ENCODE results near the gene ERICH6B. TPM values are rescaled to one million over a fixed set of nuclear protein-coding genes. Genes with fewer than 3 reads are reported as not detected.
A peak's percentile ranks its signal among the peaks of the same experiment; 100 is the strongest.

ERICH6B gene
- total and polyA plus RNA-seq, 2 experiments from 2014 or later: 0.98 TPM; not detected in 1

DNA sequence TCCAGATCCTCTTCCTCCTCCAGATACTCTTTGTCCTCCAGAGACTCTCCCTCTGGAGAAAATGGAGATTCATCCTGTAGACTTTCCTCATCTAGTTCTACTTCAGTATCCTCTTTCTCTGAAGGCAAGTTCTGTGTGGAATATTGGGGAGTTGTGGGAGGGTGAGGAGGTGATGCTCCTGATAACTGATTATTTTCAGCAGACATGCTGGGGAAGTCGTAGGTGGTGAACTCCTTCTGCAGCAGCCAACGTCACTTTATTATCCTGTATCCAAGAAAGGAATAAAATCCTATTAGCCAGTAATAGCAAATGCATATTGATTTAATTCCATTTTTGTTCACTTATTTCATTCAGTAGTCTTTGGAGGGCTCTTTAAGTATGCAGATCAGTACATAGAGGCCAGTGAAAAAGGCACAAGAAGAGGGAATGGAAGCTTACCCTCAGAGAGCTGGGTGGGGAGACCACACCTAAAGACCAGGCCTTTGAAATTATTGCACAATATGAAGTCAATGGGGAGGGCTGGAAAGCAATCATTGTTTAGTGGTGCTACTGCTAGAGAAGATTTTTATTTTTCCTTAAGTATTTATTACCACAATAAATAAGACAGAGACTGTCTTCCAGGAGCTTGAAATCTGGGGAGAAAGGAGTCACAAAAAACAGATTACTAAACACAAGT, 18.6 kb downstream of the ERICH6B start:
- no peaks in the 10 kb centered on the region for H3K36me3 ChIP-seq
- no peak overlapping the region for H3K4me3 ChIP-seq
- H3K27me3 ChIP-seq: peaks cover 15% of the 10 kb centered on the region
- no peak overlapping the region for H3K27ac ChIP-seq
- no peaks in the 10 kb centered on the region for H3K9me3 ChIP-seq (ENCODE audit: low read depth)
- no peak for DNase-seq (ENCODE audit: low read depth in 1 of 2, low spot score in 1 of 2)
- no peaks in the 10 kb centered on the region for H3K4me1 ChIP-seq (ENCODE audit: low read depth)
- TF ChIP-seq, protein P1, sequence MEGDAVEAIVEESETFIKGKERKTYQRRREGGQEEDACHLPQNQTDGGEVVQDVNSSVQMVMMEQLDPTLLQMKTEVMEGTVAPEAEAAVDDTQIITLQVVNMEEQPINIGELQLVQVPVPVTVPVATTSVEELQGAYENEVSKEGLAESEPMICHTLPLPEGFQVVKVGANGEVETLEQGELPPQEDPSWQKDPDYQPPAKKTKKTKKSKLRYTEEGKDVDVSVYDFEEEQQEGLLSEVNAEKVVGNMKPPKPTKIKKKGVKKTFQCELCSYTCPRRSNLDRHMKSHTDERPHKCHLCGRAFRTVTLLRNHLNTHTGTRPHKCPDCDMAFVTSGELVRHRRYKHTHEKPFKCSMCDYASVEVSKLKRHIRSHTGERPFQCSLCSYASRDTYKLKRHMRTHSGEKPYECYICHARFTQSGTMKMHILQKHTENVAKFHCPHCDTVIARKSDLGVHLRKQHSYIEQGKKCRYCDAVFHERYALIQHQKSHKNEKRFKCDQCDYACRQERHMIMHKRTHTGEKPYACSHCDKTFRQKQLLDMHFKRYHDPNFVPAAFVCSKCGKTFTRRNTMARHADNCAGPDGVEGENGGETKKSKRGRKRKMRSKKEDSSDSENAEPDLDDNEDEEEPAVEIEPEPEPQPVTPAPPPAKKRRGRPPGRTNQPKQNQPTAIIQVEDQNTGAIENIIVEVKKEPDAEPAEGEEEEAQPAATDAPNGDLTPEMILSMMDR (IDR thresholded peaks at IDR 0.05; ENCODE audit: low read depth, low read length): no peak

DNA sequence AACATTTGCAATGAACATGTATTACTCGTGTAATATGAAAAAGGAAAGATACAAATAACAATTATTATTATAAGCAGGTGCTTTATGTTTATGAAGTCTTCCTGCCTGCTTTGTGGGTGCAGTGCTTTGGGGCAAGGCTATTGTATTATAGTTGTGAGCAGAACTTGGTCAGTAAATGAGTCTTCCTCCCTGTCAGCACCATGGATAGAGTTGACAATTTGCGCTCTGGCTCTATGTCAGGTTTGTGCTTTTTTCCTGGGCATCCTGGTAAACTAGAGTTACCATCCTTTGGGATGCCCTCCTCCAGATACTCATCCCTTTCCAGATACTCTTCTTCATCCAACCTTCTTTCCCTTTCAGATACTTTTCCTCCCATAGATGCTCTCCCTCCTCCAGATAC, 19.6 kb downstream of the ERICH6B start:
- Histone ChIP-seq H3K9me3 (ENCODE audit: low read depth) (no peaks in the 10 kb centered on the region), H3K4me1 (ENCODE audit: low read depth) (no peaks in the 10 kb centered on the region), H3K27me3 (peaks cover 15% of the 10 kb centered on the region), H3K4me3 (no peak overlapping the region), H3K36me3 (no peaks in the 10 kb centered on the region), H3K27ac (no peak overlapping the region)
- DNase-seq (ENCODE audit: low read depth in 1 of 2, low spot score in 1 of 2): peak; percentile 14 to 44
- TF ChIP-seq, protein P1 (IDR thresholded peaks at IDR 0.05; ENCODE audit: low read depth, low read length): no peak

DNA sequence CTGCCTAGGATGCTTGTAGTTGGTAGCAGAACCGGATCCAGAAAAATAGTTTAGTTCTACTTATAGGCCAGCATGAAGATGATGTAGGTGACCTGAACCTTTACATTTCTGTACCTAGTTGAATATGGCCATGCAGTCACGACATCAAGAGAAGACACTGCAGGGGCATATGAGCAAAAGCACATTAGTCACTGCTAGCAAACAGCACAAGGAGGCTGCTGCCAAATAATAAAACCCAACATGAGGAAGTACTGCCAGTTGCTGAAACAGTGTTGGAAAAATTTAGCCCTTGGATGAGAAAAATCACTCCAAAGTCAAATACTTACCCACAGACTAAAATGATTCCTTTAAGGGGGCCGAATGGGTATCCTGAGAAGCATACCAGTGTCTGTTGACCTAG, 20.8 kb downstream of the ERICH6B start:
- H3K4me1 ChIP-seq (ENCODE audit: low read depth): no peaks in the 10 kb centered on the region
- H3K27me3 ChIP-seq: peaks cover 12% of the 10 kb centered on the region
- DNase-seq (ENCODE audit: low read depth in 1 of 2, low spot score in 1 of 2): no peak
- H3K9me3 ChIP-seq (ENCODE audit: low read depth): no peaks in the 10 kb centered on the region
- H3K27ac ChIP-seq: no peak overlapping the region
- TF ChIP-seq, protein P1 (IDR thresholded peaks at IDR 0.05; ENCODE audit: low read depth, low read length): no peak
- no peak overlapping the region for H3K4me3 ChIP-seq
- H3K36me3 ChIP-seq: no peaks in the 10 kb centered on the region

DNA sequence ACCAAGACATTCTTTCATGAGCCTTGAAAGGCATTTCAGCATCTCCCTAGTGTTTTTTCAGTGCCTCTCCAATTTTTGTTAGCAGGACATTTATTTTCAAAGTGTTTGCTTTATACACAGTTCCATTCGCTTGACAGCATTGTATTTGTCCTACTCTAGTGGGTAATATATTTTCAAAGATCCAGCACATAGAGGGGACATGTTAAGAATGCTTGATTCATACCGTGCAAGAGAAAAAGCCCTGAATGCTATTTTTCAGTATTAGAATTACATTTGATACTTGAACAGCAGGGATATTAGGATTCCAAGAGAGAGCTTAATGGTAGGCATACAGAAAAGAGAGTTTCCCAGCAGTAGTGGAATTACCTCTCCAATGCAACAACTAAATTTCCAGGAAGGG, 21.3 kb downstream of the ERICH6B start:
- TF ChIP-seq, protein P1 (IDR thresholded peaks at IDR 0.05; ENCODE audit: low read depth, low read length): no peak
- peaks cover 11% of the 10 kb centered on the region for H3K27me3 ChIP-seq
- H3K36me3 ChIP-seq: no peaks in the 10 kb centered on the region
- no peak overlapping the region for H3K27ac ChIP-seq
- H3K4me1 ChIP-seq (ENCODE audit: low read depth): no peaks in the 10 kb centered on the region
- no peak for DNase-seq (ENCODE audit: low read depth in 1 of 2, low spot score in 1 of 2)
- no peaks in the 10 kb centered on the region for H3K9me3 ChIP-seq (ENCODE audit: low read depth)
- H3K4me3 ChIP-seq: no peak overlapping the region

DNA sequence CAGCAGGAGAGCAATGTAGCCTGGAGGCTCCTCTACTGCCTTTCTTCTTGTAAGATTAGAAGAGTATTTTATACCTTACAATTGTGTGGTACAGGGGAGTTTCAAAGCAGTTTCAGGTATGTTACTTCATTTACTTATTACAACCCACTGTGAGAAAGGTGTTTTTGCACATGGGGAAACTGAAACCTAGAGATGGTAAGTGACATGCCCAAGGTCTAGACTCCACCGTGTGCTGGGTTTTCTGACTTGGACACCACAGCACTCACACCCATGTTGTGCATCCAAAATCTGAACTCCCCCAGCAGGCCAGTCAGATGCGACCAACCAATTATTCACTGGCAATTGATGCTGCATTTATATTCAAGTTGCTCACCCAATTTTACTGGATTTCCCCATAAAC, 22.8 kb downstream of the ERICH6B start:
- Histone ChIP-seq H3K36me3 (no peaks in the 10 kb centered on the region), H3K4me3 (no peak overlapping the region), H3K4me1 (ENCODE audit: low read depth) (no peaks in the 10 kb centered on the region), H3K27me3 (peaks cover 11% of the 10 kb centered on the region), H3K9me3 (ENCODE audit: low read depth) (no peaks in the 10 kb centered on the region), H3K27ac (no peak overlapping the region)
- no peak for DNase-seq (ENCODE audit: low read depth in 1 of 2, low spot score in 1 of 2)
- TF ChIP-seq, protein P1 (IDR thresholded peaks at IDR 0.05; ENCODE audit: low read depth, low read length): no peak

All from cardiac muscle cell (in vitro differentiated cells and primary cell).